Measurements from ENCODE around the gene AKR1C3. TPM values are rescaled to one million over a fixed set of nuclear protein-coding genes. Genes with fewer than 3 reads are reported as not detected.
"Not testable (repeated sequence)": the region's sequence is repeated elsewhere in the genome, so short reads cannot be mapped to it uniquely, and the experiment has no call there.

Gene AKR1C3
- total RNA-seq = 1.1 to 1.9 TPM (median 1.3 TPM) in 3 replicates

DNA sequence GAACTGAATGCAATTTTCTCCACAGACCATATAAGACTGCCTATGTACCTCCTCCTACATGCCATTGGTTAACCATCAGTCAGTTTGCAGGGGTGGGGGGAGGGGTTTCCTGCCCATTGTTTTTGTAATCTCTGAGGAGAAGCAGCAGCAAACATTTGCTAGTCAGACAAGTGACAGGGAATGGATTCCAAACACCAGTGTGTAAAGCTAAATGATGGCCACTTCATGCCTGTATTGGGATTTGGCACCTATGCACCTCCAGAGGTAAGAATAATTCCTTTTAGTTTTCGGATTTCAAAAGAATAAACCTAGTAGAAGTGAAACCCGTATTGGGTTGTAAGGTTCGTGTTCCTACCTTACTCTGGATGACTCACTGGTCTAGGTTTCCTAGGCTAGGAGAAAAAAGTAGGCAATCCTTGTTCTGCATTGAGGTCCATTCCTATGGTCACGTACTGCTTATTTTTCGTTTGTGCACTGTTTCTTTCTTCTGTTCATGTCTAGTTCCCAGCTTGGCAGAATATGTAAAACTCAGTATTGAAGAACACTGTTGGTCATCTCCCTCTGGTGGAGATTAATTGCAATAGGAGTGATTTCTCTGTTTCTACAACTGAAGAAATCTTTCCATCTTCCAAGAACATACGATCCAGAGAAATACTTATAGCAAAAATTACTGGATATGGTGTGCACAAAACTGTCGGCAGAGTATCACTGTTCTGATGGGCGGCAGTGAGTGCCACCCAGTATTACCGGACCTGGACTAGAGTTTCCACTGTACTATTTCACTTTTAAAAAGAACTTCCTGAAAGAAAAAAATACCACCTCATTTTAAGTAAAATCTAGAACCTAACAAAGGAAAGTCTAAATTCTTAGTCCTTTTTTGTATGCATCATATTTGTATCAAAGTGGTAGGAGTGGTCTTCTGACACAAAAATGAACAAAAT is at the start of gene AKR1C3:
TSS of gene AKR1C3 (plus strand) at position 150 of the 941 bp plus-strand sequence. CDS start at position 181, 31 bp downstream.
- TF ChIP-seq, protein P1, sequence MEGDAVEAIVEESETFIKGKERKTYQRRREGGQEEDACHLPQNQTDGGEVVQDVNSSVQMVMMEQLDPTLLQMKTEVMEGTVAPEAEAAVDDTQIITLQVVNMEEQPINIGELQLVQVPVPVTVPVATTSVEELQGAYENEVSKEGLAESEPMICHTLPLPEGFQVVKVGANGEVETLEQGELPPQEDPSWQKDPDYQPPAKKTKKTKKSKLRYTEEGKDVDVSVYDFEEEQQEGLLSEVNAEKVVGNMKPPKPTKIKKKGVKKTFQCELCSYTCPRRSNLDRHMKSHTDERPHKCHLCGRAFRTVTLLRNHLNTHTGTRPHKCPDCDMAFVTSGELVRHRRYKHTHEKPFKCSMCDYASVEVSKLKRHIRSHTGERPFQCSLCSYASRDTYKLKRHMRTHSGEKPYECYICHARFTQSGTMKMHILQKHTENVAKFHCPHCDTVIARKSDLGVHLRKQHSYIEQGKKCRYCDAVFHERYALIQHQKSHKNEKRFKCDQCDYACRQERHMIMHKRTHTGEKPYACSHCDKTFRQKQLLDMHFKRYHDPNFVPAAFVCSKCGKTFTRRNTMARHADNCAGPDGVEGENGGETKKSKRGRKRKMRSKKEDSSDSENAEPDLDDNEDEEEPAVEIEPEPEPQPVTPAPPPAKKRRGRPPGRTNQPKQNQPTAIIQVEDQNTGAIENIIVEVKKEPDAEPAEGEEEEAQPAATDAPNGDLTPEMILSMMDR (IDR thresholded peaks at IDR 0.05; ENCODE audit: unreplicated experiment) = peak; percentile 51
- peaks cover 2% of the 10 kb centered on the region for H3K4me1 Mint-ChIP-seq
- no peaks in the 10 kb centered on the region for H3K36me3 Mint-ChIP-seq
- no peak within 1 kb of the TSS for H3K27ac Mint-ChIP-seq
- H3K27me3 Mint-ChIP-seq (ENCODE audit: low read depth) = no peaks in the 10 kb centered on the region
- H3K4me3 Mint-ChIP-seq = peak within 1 kb of the TSS; percentile 28
- peaks cover 33% of the 10 kb centered on the region for H3K9me3 Mint-ChIP-seq
- no peak for DNase-seq (ENCODE audit: low spot score in 2 of 2, unreplicated experiment in 2 of 2)

DNA sequence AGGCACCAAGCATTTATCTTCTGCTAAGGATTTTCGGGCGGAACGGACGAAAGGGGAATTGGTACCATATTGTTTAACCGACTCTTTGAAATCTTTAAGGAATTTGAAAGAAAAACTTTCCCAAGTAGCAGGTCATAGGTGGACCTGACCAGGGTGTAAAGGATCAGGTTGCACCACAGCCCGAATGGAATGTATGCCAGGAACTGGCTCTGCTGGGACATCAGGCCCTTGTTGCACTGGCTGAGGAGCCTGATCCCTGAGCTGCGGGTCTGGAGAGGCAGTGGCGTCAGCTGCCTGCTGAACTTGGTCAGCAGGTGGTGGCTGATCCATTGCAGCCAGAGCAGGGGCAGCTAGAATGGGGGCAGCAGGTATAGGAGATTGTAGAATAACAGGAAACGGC is 49.1 kb upstream of the AKR1C3 start:
- no peak for DNase-seq (ENCODE audit: low spot score in 2 of 2, unreplicated experiment in 2 of 2)
- no peak overlapping the region for H3K27ac Mint-ChIP-seq
- no peaks in the 10 kb centered on the region for H3K36me3 Mint-ChIP-seq
- no peak overlapping the region for H3K4me3 Mint-ChIP-seq
- H3K4me1 Mint-ChIP-seq = no peaks in the 10 kb centered on the region
- peaks cover 47% of the 10 kb centered on the region for H3K9me3 Mint-ChIP-seq
- TF ChIP-seq, protein P1 (IDR thresholded peaks at IDR 0.05; ENCODE audit: unreplicated experiment) = no peak
- H3K27me3 Mint-ChIP-seq (ENCODE audit: low read depth) = no peaks in the 10 kb centered on the region

DNA sequence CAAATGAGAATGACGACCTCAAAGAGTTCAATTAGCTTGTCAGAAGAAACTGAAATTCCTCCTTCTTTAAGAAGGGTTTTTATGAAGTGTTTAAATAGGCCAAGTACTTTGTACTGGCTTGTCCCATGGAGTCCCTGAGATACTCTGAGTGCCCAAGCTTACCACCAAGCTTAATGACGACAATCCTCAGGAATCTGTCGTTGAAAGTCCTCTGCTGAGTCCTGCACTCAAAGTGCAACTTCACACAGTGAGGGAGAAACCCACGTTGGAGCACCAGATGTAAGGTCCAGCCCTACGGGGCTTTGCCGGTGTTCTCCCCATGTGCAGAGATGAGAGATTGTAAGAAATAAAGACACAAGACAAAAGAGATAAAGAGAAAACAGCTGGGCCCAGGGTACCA is 47.8 kb upstream of the AKR1C3 start:
- H3K4me1 Mint-ChIP-seq = no peaks in the 10 kb centered on the region
- H3K4me3 Mint-ChIP-seq = no peak overlapping the region
- H3K27me3 Mint-ChIP-seq (ENCODE audit: low read depth) = no peaks in the 10 kb centered on the region
- H3K9me3 Mint-ChIP-seq = peaks cover 37% of the 10 kb centered on the region
- no peak for DNase-seq (ENCODE audit: low spot score in 2 of 2, unreplicated experiment in 2 of 2)
- no peaks in the 10 kb centered on the region for H3K36me3 Mint-ChIP-seq
- TF ChIP-seq, protein P1 (IDR thresholded peaks at IDR 0.05; ENCODE audit: unreplicated experiment) = no peak
- no peak overlapping the region for H3K27ac Mint-ChIP-seq

DNA sequence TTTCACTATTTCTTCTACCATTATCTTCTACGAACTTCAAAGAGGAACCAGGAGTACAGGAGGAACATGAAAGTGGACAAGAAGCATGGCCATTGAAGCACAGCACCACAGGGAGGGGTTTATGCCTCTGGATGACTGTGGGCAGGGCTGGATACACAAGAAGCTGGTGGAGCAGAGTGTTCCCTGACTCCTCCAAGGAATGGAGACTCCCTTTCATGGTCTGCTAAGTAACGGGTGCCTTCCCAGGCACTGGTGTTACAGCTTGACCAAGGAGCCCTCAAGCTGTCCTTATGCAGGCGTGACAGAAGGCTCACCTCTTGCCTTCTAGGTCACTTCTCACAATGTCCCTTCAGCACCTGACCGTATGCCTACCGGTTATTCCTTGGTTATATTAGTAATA is 47.2 kb upstream of the AKR1C3 start:
- peaks cover 40% of the 10 kb centered on the region for H3K9me3 Mint-ChIP-seq
- not testable (repeated sequence) for H3K4me3 Mint-ChIP-seq; DNase-seq (ENCODE audit: low spot score in 2 of 2, unreplicated experiment in 2 of 2); H3K27ac Mint-ChIP-seq; H3K36me3 Mint-ChIP-seq; H3K27me3 Mint-ChIP-seq (ENCODE audit: low read depth); H3K4me1 Mint-ChIP-seq

DNA sequence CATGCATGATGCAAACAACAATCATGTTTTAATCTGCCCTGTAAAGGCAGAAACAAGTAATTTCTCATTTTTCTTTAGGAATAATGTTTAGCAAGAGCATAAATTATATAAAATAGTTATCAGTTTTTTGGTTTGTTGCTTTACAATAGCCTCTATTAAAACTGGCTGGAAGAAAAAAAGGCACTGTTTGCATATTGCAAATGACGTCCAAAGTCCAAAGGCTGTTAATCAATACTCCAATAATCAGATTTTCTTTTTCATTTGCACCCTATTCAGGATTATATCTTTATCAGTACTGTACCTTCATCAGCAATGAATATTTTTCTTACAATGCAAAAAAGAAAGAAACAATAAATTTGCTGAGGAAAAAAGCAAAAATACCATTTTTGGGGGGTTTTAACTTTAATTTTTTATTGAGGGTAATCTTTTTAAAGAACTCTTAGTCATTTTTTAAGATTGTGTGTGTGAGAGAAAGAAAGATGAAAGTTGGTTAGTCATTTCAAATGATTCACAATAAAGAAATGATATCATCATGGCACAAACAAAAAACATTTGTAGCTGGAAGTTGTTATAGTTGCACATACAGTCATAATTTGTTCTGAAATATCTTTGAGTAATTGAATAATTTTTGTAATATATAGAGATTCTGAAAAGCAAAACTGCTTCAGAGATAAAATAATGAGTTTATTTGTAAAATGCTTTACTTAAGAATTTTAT is 46.1 kb upstream of the AKR1C3 start:
- H3K4me3 Mint-ChIP-seq = no peak overlapping the region
- no peaks in the 10 kb centered on the region for H3K27me3 Mint-ChIP-seq (ENCODE audit: low read depth)
- TF ChIP-seq, protein P1 (IDR thresholded peaks at IDR 0.05; ENCODE audit: unreplicated experiment) = no peak
- DNase-seq (ENCODE audit: low spot score in 2 of 2, unreplicated experiment in 2 of 2) = no peak
- H3K36me3 Mint-ChIP-seq = no peaks in the 10 kb centered on the region
- H3K27ac Mint-ChIP-seq = no peak overlapping the region
- H3K4me1 Mint-ChIP-seq = no peaks in the 10 kb centered on the region
- peaks cover 32% of the 10 kb centered on the region for H3K9me3 Mint-ChIP-seq

DNA sequence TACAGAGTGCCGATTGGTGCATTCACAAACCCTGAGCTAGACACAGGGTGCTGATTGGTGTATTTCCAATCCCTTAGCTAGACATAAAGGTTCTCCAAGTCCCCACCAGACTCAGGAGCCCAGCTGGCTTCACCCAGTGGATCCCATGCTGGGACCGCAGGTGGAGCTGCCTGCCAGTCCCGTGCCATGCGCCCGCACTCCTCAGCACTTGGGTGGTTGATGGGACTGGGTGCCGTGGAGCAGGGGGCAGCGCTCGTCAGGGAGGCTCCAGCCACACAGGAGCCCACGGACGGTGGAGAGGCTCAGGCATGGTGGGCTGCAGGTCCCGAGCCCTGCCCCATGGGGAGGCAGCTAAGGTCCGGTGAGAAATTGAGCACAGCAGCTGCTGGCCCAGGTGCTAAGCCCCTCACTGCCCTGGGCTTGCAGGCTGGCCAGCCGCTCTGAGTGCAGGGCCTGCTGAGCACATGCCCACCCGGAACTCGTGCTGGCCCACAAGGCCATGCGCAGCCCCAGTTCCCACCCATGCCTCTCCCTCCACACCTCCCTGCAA is 41.2 kb upstream of the AKR1C3 start:
- not testable (repeated sequence) for H3K4me3 Mint-ChIP-seq; H3K27me3 Mint-ChIP-seq (ENCODE audit: low read depth); H3K27ac Mint-ChIP-seq; DNase-seq (ENCODE audit: low spot score in 2 of 2, unreplicated experiment in 2 of 2); H3K4me1 Mint-ChIP-seq; H3K36me3 Mint-ChIP-seq
- H3K9me3 Mint-ChIP-seq = peaks cover 34% of the 10 kb centered on the region

DNA sequence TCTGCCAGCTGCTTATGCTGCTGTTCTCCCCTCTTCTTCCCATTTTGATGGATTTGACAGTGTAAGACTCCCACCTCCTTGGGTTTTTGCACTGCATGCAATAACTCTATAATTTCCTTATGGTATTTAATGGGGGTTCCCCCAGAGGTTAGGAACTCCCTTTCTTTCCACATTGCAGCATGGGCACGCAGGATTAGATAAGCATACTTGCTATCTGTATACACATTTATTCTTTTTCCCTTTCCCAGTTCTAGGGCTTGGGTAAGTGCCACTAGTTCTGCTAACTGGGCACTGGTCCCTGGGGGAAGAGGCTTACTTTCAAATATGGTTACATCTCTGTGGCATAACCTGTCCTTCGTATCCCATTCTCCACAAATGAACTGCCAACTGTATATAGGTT is 39.4 kb upstream of the AKR1C3 start:
- H3K36me3 Mint-ChIP-seq; DNase-seq (ENCODE audit: low spot score in 2 of 2, unreplicated experiment in 2 of 2); H3K27ac Mint-ChIP-seq; H3K4me3 Mint-ChIP-seq; H3K4me1 Mint-ChIP-seq; H3K27me3 Mint-ChIP-seq (ENCODE audit: low read depth): not testable (repeated sequence)
- H3K9me3 Mint-ChIP-seq = peaks cover 46% of the 10 kb centered on the region

DNA sequence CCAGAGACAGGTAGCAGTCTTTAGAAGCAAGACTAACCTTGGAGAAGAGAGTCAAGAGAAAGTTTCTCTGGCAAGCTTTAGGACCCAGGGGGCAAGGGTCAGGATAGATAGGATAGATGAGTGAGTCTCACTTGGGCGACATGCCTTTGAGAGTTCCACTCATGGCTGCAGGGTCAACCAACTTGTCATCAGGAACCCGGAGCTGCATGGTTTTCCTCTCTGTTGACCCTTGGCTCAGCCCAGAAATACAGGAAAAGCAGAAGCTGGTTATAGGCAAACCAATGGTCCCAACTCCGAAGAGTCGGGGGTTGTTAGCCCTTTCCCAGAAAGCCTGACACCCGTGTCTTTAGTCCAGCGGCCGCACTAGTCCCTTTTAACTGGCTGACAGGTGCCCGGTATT is 34.9 kb upstream of the AKR1C3 start:
- peaks cover 36% of the 10 kb centered on the region for H3K9me3 Mint-ChIP-seq
- not testable (repeated sequence) for H3K27me3 Mint-ChIP-seq (ENCODE audit: low read depth); H3K36me3 Mint-ChIP-seq; H3K4me1 Mint-ChIP-seq; H3K27ac Mint-ChIP-seq; DNase-seq (ENCODE audit: low spot score in 2 of 2, unreplicated experiment in 2 of 2); H3K4me3 Mint-ChIP-seq

DNA sequence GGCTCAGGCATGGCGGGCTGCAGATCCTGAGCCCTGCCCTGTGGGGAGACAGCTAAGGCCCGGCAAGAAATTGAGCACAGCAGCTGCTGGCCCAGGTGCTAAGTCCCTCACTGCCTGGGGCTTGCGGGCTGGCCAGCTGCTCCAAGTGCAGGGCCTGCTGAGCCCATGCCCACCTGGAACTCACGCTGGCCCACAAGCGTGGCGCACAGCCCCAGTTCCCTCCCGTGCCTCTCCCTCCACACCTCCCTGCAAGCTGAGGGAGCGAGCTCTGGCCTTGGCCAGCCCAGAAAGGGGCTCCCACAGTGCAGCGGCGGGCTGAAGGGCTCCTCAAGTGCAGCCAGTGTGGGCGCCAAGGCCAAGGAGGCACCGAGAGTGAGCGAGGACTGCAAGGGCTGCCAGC is 33.4 kb upstream of the AKR1C3 start:
- H3K4me3 Mint-ChIP-seq; H3K27ac Mint-ChIP-seq; H3K4me1 Mint-ChIP-seq; H3K36me3 Mint-ChIP-seq; H3K27me3 Mint-ChIP-seq (ENCODE audit: low read depth); DNase-seq (ENCODE audit: low spot score in 2 of 2, unreplicated experiment in 2 of 2): not testable (repeated sequence)
- peaks cover 27% of the 10 kb centered on the region for H3K9me3 Mint-ChIP-seq
